Epithelial cell of prostate (primary cell): ENCODE results near the gene BCAS3.
A peak's percentile ranks its signal among the peaks of the same experiment; 100 is the strongest.
"Not testable (repeated sequence)": the region's sequence is repeated elsewhere in the genome, so short reads cannot be mapped to it uniquely, and the experiment has no call there.

Experiments
- DNase-seq: peaks from one replicate; pipeline ENCODE4 v3.0.0-alpha.2; 2011; ENCODE audit warnings: low read depth, low spot score
- H3K27ac ChIP-seq: fragments of 450-650 bp; 2 replicates; pipeline ENCODE4 v1.5.1; 2017; ENCODE audit warnings: mild to moderate bottlenecking

Gene BCAS3

GRCh38 chr17:61139219-61139618 lies 461.6 kb downstream of the BCAS3 start:
- peak; percentile 31 for DNase-seq
- peak overlapping the region; percentile 25 for H3K27ac ChIP-seq

GRCh38 chr17:61140081-61140786 lies 462.6 kb downstream of the BCAS3 start:
- no peak overlapping the region for H3K27ac ChIP-seq
- no peak for DNase-seq

GRCh38 chr17:61143026-61143425 lies 465.4 kb downstream of the BCAS3 start:
- H3K27ac ChIP-seq: no peak overlapping the region
- DNase-seq: no peak

- no peak for DNase-seq
- no peak overlapping the region for H3K27ac ChIP-seq
Observed at GRCh38 chr17:61144137-61144536, 466.5 kb downstream of the BCAS3 start.

GRCh38 chr17:61144617-61145564 lies 467.2 kb downstream of the BCAS3 start:
- H3K27ac ChIP-seq: no peak overlapping the region
- no peak for DNase-seq

- not testable (repeated sequence) for DNase-seq, H3K27ac ChIP-seq
Observed at GRCh38 chr17:61146833-61147232, 469.2 kb downstream of the BCAS3 start.

GRCh38 chr17:61149106-61149825 lies 471.6 kb downstream of the BCAS3 start:
- no peak overlapping the region for H3K27ac ChIP-seq

GRCh38 chr17:61149862-61150362 lies 472.3 kb downstream of the BCAS3 start:
- H3K27ac ChIP-seq: no peak overlapping the region

More at GRCh38 chr17:61149106-61149825, 471.6 kb downstream of the BCAS3 start:
- DNase-seq: no peak

GRCh38 chr17:61150686-61151299 lies 473.1 kb downstream of the BCAS3 start:
- H3K27ac ChIP-seq: no peak overlapping the region
- DNase-seq: no peak

More at GRCh38 chr17:61149862-61150362, 472.3 kb downstream of the BCAS3 start:
- DNase-seq: no peak

GRCh38 chr17:61152898-61153297 lies 475.2 kb downstream of the BCAS3 start:
- DNase-seq: no peak
- H3K27ac ChIP-seq: no peak overlapping the region

- no peak for DNase-seq
- H3K27ac ChIP-seq: no peak overlapping the region
Observed at GRCh38 chr17:61155590-61156237, 478.1 kb downstream of the BCAS3 start.

- no peak for DNase-seq
- no peak overlapping the region for H3K27ac ChIP-seq
Observed at GRCh38 chr17:61157246-61157886, 479.7 kb downstream of the BCAS3 start.

GRCh38 chr17:61158376-61158775 lies 480.7 kb downstream of the BCAS3 start:
- no peak overlapping the region for H3K27ac ChIP-seq
- DNase-seq: no peak

- no peak for DNase-seq
- no peak overlapping the region for H3K27ac ChIP-seq
Observed at GRCh38 chr17:61159221-61159814, 481.7 kb downstream of the BCAS3 start.

- DNase-seq: no peak
- no peak overlapping the region for H3K27ac ChIP-seq
Observed at GRCh38 chr17:61160204-61160603, 482.6 kb downstream of the BCAS3 start.

GRCh38 chr17:61160789-61161445 lies 483.3 kb downstream of the BCAS3 start:
- no peak overlapping the region for H3K27ac ChIP-seq
- DNase-seq: no peak

GRCh38 chr17:61161615-61162134 lies 484.0 kb downstream of the BCAS3 start:
- no peak for DNase-seq
- H3K27ac ChIP-seq: no peak overlapping the region

GRCh38 chr17:61164517-61164916 lies 486.9 kb downstream of the BCAS3 start:
- no peak overlapping the region for H3K27ac ChIP-seq
- DNase-seq: no peak
